KOPT-K1 (cell line): Measurements from ENCODE around the gene ATRIP.
"Not testable (repeated sequence)": the region's sequence is repeated elsewhere in the genome, so short reads cannot be mapped to it uniquely, and the experiment has no call there.

ENCODE experiments used
- H3K27ac ChIP-seq: fragments of 200-600 bp; sonication (generic); 2 replicates; pipeline ENCODE4 v1.5.1; 2016; ENCODE audit warnings: antibody characterized with exemption, mild to moderate bottlenecking, low read depth, low read length; ENCODE audit not compliant: poor library complexity, severe bottlenecking
- H3K36me3 ChIP-seq: fragments of 200-600 bp; sonication (generic); 2 replicates; pipeline ENCODE4 v1.5.1; 2017; ENCODE audit warnings: antibody characterized with exemption, mild to moderate bottlenecking, low read length, moderate library complexity; ENCODE audit not compliant: insufficient read depth
- H3K9me3 ChIP-seq: fragments of 200-600 bp; sonication (generic); 2 replicates; pipeline ENCODE4 v1.5.1; 2017; ENCODE audit warnings: antibody characterized with exemption, low read length, mild to moderate bottlenecking; ENCODE audit not compliant: insufficient read depth, poor library complexity, severe bottlenecking

The ATRIP gene

DNA sequence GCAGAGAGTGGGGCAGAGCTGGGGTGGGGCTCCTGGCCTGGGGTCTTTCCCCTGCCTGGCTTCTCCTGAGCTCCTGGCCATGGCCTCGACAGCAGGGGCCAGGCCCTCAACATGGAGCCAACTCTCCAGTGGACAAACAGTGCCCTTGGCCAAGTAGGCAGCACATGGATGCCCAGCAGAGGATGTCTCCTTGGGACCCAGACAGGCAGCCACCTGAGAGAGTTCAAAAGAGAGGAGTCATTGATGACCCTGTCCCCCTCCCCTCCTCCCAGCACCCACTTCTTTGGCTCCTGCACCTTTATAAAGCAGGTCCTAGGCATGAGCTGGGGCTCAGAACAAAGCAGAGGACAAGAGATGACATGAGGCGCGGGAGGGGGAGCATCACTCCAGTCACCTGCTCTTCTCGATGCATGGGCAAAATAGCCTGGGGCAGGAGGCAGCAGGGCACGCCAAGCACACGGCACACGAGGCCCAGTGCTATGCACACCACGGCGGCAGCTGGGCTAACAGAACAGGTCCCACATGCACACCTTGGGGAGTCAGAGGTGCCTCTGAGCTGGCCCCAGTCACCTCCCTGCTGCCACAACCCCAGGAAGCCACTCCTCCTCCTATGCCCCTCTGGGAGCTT is 30.0 kb downstream of the ATRIP start:
- H3K36me3 ChIP-seq = no peaks in the 10 kb centered on the region
- H3K9me3 ChIP-seq = no peaks in the 10 kb centered on the region
- no peak overlapping the region for H3K27ac ChIP-seq

DNA sequence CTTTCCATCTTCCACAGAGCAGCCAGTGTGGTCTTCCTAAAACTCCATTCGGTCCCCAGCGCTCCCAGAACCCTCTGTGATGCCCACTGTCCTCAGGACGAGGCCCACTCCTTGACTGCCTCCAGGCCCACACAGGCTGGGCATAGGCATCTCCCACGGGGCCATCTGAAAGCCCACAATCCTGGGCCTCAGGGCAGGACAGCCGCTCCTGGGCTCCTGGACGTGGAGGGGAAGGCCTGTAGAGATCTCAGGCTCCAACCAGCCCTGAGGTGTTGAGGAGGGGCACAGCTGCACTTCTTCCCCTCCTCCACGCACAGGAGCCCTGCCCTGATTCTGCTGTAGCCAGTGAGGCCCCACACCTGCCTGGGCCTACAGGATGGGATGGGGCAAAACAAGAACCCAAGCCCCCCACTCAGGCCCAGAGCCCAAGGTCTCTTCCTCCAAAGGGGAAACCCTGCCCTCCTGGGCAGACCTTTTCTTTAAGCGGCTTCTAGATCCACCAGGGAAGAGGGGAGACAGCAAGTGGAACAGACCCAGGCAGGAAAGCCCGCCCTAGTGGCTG is 31.5 kb downstream of the ATRIP start:
- Histone ChIP-seq H3K9me3 (no peaks in the 10 kb centered on the region), H3K36me3 (no peaks in the 10 kb centered on the region), H3K27ac (no peak overlapping the region)

DNA sequence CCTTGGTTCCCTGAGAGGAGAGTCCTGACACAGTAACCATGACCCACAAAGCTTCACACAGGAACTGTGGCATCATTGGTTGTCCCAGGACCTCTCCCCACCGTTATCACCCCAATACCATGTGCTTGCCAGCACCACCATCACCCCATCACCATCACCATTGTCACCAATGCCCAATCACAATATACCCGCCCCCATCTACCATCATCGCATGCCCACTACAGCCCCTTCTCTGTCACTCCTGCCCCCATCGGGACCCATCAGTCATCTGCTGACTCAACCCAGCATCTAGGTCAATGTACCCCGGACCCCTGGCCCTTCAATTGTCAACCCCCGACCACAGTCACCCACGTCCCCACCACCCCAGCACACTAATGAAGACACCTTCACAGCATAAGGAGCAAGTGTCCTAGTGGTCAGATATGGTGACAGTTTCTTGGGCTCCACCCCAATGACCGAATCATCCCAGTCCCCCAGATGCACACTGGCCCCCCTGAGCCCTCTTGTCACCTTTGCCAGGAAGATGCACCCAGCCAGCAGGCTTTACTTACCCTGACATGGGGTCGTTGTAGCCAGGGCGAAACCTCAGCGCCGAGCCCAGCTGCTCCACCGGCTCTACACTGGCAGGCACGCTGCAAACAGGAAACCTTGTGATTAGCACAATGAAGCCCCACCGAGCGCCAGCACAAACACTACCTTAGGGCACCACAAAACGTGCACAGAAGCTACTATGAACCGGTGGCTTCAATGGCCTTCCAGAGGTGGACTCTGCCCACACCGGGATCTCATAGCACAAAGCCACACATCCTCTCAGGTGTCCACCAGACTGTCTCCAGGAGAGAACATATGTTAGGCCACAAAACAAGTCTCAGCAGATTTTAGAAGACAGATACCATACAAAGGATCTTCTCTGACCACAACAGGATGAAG is 32.4 kb downstream of the ATRIP start:
- Histone ChIP-seq H3K27ac (no peak overlapping the region), H3K9me3 (no peaks in the 10 kb centered on the region), H3K36me3 (no peaks in the 10 kb centered on the region)

DNA sequence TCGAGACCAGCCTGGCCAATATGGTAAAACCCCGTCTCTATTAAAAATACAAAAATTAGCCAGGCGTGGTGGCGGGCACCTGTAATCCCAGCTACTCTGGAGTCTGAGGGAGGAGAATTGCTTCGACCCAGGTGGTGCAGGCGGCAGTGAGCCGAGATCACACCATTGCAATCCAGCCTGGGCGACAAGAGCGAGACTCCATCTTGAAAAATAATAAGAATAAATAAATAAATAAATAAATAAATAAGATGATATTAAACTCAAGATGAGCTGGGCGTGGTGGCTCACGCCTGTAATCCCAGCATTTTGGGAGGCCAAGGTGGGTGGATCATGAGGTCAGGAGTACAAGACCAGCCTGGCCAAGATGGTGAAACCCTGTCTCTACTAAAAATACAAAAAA is 34.4 kb downstream of the ATRIP start:
- not testable (repeated sequence) for H3K9me3 ChIP-seq, H3K27ac ChIP-seq, H3K36me3 ChIP-seq

DNA sequence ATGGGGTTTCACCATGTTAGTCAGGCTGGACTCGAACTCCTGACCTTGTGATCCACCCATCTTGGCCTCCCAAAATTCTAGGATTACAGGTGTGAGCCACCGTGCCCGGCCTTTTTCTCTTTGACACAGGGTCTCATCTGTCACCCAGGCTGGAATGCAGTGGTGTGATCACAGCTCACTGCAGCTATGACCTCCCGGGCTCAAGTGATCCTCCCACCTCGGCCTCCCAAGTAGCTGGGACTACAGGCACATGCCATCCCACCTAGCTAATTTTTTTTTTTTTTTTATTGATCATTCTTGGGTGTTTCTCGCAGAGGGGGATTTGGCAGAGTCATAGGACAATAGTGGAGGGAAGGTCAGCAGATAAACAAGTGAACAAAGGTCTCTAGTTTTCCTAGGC is 36.3 kb downstream of the ATRIP start:
- not testable (repeated sequence) for H3K36me3 ChIP-seq, H3K9me3 ChIP-seq, H3K27ac ChIP-seq

DNA sequence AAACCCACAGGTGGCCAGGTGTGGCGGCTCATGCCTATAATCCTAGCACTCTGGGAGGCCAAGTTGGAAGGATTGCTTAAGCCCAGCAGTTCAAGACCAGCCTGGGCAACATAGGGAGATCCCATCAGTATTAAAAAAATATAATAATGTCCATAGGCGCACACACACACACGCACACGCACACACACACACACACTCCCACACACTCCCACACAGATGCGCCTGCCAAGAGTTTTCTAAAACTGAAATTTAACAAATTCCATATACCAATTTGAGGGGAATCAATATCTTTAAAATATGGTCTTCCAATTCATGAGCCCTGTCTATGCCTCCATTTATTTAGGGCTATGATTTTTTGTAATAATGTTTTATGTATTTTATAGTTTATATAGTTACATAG is 40.4 kb downstream of the ATRIP start:
- Histone ChIP-seq H3K9me3 (no peaks in the 10 kb centered on the region), H3K36me3 (no peaks in the 10 kb centered on the region), H3K27ac (no peak overlapping the region)

DNA sequence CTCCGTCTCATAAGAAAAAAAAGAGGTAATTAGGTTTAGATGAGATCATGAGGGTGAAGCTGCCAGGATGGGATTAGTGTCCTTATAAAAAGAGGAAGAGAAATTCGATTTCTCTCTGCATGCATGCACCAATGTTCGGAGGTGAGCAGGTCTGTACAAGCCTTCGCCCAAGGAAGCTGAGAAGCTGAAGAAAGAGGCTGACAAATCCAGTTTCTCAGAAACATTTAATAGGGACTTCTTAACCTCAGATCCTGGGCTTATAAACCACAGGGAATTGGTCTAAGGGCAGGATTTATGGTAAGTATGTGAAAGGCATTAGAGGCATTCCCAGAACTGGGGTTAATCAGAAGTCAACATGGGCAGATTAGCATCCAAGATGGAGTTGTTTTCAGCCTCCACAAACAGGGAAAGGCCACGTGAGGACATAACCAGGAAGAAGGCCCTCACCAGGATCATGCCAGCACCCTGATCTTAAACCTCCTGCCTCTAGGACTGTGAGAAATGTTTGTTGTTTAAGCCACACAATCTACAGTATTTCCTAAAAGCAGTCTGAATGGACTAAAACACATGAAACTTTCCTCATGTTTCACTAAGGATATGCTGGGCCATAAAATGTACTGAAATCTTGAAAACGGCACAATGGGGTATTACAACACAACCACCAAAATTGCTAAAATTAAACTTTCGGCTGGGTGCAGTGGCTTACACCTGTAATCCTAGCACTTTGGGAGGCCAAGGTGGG is 46.1 kb downstream of the ATRIP start:
- Histone ChIP-seq H3K27ac (no peak overlapping the region), H3K9me3 (peaks cover under 1% of the 10 kb centered on the region), H3K36me3 (no peaks in the 10 kb centered on the region)

DNA sequence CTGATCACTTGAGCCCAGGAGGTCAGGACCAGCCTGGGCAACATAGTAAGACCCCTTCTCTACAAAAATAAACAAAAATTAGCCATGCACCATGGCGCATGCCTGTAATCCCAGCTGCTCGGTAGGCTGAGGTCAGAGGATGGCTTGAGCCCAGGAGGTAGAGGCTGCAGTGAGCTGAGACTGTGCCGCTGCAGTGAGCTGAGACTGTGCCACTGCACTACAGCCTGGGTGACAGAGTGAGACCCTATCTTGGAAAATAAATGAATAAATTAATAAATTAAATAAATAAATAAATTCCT is 46.6 kb downstream of the ATRIP start:
- Histone ChIP-seq H3K9me3 (peaks cover 6% of the 10 kb centered on the region), H3K27ac (no peak overlapping the region), H3K36me3 (no peaks in the 10 kb centered on the region)

DNA sequence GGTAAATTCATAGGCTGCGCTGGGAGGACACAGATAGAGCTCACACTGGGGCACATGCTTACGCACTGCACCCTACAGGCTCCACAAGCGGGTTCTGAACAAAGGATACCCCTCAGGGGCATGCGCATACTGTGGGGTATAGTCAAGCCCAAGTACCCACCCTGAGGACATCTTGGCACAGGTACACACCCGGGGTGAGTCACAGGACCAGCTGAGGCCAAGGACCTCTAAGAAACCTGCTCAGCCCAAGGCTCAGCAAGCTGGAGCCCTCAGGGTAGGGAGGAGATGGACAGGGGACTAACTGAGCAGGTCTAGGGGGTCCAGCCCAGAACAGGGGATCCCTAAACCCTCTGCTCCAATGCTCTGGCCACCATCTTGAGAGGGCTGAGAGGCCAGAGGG is 54.1 kb downstream of the ATRIP start:
- Histone ChIP-seq H3K9me3 (peaks cover 10% of the 10 kb centered on the region), H3K27ac (no peak overlapping the region), H3K36me3 (no peaks in the 10 kb centered on the region)

DNA sequence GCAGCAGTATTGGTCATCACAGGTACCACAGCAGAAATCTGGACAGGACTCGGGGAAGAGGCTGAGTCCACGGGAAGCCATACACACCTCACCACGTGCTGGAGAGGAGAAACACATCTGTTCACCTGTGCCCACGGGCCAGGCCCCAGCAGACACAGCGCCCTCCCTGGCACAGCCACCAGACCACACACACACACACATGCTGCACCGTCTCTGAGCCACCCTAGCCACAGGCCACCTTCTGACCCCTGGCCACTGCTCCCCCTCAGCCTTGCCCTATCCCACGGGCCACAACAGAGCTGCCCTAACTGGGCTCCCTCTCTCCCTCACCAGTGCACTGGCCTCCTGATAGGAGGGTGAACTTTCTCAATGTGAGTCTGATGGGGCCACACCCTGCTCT is 54.7 kb downstream of the ATRIP start:
- no peaks in the 10 kb centered on the region for H3K36me3 ChIP-seq
- H3K27ac ChIP-seq = no peak overlapping the region
- peaks cover 10% of the 10 kb centered on the region for H3K9me3 ChIP-seq

DNA sequence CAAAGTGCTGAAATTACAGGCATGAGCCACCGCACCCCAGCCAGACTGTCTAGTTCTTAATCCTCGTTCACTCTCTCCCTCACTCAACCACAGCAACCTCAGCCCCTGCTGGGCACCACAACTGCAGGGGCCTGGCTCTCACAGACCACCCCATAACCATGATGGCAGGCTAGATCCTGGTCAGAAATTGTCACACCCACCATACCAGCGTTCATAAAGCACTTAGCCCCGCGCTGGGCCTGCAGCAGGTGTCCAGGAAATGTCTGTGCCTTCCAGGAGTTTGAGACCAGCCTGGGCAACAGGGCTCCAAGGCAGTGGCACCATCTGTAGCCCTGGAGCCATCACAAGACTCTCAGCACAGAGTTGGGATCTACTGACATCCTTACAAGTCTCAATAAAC is 55.6 kb downstream of the ATRIP start:
- H3K9me3 ChIP-seq = peaks cover 10% of the 10 kb centered on the region
- H3K27ac ChIP-seq = no peak overlapping the region

DNA sequence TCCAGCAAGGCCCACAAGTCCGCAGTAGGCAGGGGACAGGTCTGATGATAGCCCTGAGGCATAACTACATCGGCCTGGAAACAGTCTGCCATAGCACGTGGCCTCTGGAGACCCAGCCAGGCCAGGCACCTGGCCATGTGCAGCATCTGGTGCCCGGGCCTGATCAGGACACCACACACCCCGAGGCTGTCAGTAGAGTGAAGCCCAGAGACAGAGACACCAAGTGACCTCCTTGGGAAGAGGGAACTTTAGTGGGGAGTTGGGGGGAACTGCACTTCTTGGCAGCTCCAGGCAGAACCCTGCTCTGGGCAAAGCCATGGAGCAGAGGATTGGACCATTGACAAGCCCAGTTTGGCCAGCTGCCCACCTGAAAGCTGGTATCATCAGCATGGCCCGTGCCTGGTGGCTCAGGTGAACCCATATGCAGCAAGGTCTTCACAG is 56.2 kb downstream of the ATRIP start:
- H3K36me3 ChIP-seq = no peaks in the 10 kb centered on the region
- H3K27ac ChIP-seq = no peak overlapping the region
- H3K9me3 ChIP-seq = peaks cover 8% of the 10 kb centered on the region

More for the DNA sequence above, 55.6 kb downstream of the ATRIP start:
- H3K36me3 ChIP-seq = no peaks in the 10 kb centered on the region

DNA sequence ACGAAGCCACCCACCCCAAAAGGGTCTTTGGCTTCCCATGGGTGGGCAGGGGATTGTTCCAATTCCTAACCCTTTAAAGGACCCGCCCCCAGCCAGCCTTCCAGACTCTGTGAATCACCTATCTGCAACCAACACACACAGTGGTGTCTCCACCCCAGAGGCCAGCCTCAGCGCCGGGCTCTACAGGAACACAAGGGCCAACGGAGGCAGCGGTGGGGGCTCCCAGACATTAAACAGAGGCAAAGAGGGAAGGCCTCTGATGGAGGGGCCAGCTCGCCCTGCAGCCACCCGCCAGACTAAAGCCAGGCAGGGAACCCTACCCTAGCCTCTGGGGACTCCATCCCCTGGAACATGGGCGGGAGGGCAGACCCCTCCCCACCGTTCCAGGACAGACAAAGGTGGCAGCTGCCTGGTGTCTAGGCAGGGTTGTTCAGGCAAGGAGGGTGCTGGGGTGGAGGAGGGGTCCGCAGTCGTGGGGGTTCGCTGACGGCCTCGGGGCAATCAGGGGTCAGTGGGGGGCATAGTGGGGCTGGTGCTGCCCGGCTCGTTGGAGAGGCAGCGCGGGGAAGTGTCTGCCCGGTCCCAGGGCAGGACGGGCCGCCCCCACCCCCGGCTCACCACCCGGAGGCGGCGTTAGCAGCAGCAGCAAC is 57.0 kb downstream of the ATRIP start:
- Histone ChIP-seq H3K9me3 (peaks cover under 1% of the 10 kb centered on the region), H3K27ac (no peak overlapping the region), H3K36me3 (no peaks in the 10 kb centered on the region)

DNA sequence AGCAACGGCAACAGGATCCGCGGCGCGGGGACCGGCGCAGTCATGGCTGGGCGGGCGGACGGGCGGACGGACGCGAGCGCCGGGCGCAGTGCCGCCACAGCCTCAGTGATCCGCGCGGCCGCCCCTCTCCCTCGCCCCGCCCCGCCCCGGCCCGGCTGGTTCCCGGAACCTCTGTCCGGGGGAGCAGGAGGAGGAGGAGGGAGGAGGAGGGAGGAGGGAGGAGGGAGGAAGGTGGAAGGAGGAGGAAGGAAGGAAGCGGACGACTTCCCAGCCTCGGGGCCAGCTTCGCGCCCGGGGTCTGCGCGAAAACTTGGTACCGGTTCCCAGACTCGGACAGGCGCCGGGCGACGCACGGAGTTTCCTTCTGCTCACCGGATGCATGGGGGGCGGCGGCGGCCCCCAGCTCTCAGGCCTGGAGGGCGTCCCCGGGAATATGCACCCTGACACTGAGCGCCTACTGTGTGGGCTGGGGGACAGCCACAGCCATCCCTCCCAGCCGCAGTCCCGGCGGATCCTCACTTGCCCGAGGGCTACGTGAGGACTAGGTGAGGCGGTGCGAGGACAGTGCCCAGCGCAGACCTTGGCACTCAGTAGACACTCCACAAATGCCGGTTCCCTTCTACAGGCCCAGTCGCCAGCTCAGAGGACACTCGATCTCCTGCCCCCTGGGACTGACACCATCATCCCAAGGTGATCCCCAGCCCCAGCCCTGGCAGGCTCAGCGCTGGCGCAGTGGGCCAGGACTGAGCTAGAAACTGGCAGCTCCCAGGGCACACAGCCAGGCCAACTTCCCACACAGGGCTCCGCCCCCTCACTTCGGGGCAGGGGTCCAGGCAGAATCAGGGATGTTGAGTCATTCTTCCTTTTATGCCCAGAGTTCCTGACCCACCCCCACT is 57.8 kb downstream of the ATRIP start, which contains the start of gene SHISA5:
Gene SHISA5 (minus strand): TSS at position 124 of the 896 bp plus-strand sequence. CDS start 80 bp downstream, at position 44.
- H3K27ac ChIP-seq = no peak within 1 kb of the TSS
- H3K36me3 ChIP-seq = no peaks in the 10 kb centered on the region
- H3K9me3 ChIP-seq = no peaks in the 10 kb centered on the region
